H9 (cell line): ENCODE data around the gene PTGES2. TPM values are rescaled to one million over a fixed set of nuclear protein-coding genes. Genes with fewer than 3 reads are reported as not detected.

ENCODE experiments used
- DNase-seq: peaks from one replicate; pipeline ENCODE4 v3.0.0-alpha.2; 2017
- H2AFZ ChIP-seq: one replicate; pipeline ENCODE4 v1.6.1; 2013; ENCODE audit warnings: mild to moderate bottlenecking, low read length, control low read depth, moderate library complexity
- H2AK5ac ChIP-seq: 2 replicates; pipeline ENCODE4 v1.6.1; 2013; ENCODE audit warnings: low read length, control low read depth, mixed read lengths; ENCODE audit not compliant: insufficient read length
- H2BK120ac ChIP-seq: one replicate; pipeline ENCODE4 v1.6.1; 2013; ENCODE audit warnings: low read depth, mild to moderate bottlenecking, low read length, control low read depth, inconsistent platforms; ENCODE audit not compliant: poor library complexity, severe bottlenecking
- H2BK12ac ChIP-seq: 2 replicates; pipeline ENCODE4 v1.6.1; 2013; ENCODE audit warnings: low read length, control low read depth, mixed read lengths, low read depth; ENCODE audit not compliant: insufficient read length
- H2BK15ac ChIP-seq: 2 replicates; pipeline ENCODE4 v1.6.1; 2013; ENCODE audit warnings: low read depth, low read length, control low read depth
- H2BK20ac ChIP-seq: one replicate; pipeline ENCODE4 v1.6.1; 2013; ENCODE audit warnings: low read depth, mild to moderate bottlenecking, low read length, control low read depth, inconsistent platforms; ENCODE audit not compliant: poor library complexity, severe bottlenecking
- H2BK5ac ChIP-seq: 2 replicates; pipeline ENCODE4 v1.6.1; 2013; ENCODE audit warnings: low read length, control low read depth, mixed read lengths; ENCODE audit not compliant: insufficient read length
- H3K14ac ChIP-seq: 2 replicates; pipeline ENCODE4 v1.6.1; 2013; ENCODE audit warnings: low read length, control low read depth; ENCODE audit not compliant: insufficient read depth
- H3K18ac ChIP-seq: 2 replicates; pipeline ENCODE4 v1.6.1; 2013; ENCODE audit warnings: low read depth, mild to moderate bottlenecking, mixed read lengths, low read length, control low read depth; ENCODE audit not compliant: insufficient read length
- H3K23ac ChIP-seq: 2 replicates; pipeline ENCODE4 v1.6.1; 2013; ENCODE audit warnings: low read length, control low read depth, mixed read lengths, low read depth; ENCODE audit not compliant: insufficient read length
- H3K23me2 ChIP-seq: 2 replicates; pipeline ENCODE4 v1.6.1; 2013; ENCODE audit warnings: low read depth, mild to moderate bottlenecking, mixed read lengths, low read length, control low read depth; ENCODE audit not compliant: insufficient read length, poor library complexity, severe bottlenecking
- H3K27ac ChIP-seq: 2 replicates; pipeline ENCODE4 v1.5.1; 2013; ENCODE audit warnings: low read length, control low read depth, mixed read lengths, low read depth; ENCODE audit not compliant: insufficient read length
- H3K27me3 ChIP-seq: 2 replicates; pipeline ENCODE4 v1.6.1; 2013; ENCODE audit warnings: low read length, control low read depth, inconsistent platforms; ENCODE audit not compliant: insufficient read depth
- H3K4ac ChIP-seq: 2 replicates; pipeline ENCODE4 v1.6.1; 2013; ENCODE audit warnings: low read depth, mild to moderate bottlenecking, control low read depth, inconsistent platforms, low read length, moderate library complexity
- H3K4me1 ChIP-seq: 2 replicates; pipeline ENCODE4 v1.6.1; 2013; ENCODE audit warnings: low read length, control low read depth, inconsistent platforms; ENCODE audit not compliant: insufficient read depth
- H3K4me2 ChIP-seq: 2 replicates; pipeline ENCODE4 v1.6.1; 2013; ENCODE audit warnings: low read length, control low read depth, mixed read lengths; ENCODE audit not compliant: insufficient read length, insufficient read depth
- H3K56ac ChIP-seq: 2 replicates; pipeline ENCODE4 v1.6.1; 2013; ENCODE audit warnings: low read depth, mild to moderate bottlenecking, mixed read lengths, low read length, control low read depth; ENCODE audit not compliant: insufficient read length
- H3K79me1 ChIP-seq: 2 replicates; pipeline ENCODE4 v1.6.1; 2013; ENCODE audit warnings: low read depth, mild to moderate bottlenecking, moderate library complexity, low read length, control low read depth, inconsistent platforms; ENCODE audit not compliant: insufficient read depth, poor library complexity, severe bottlenecking
- H3K79me2 ChIP-seq: 2 replicates; pipeline ENCODE4 v1.6.1; 2013; ENCODE audit warnings: low read length, control low read depth, inconsistent platforms; ENCODE audit not compliant: insufficient read depth
- H3K9ac ChIP-seq: 2 replicates; pipeline ENCODE4 v1.6.1; 2013; ENCODE audit warnings: low read length, control low read depth, mixed read lengths; ENCODE audit not compliant: insufficient read length; ENCODE audit errors: extremely low read depth
- H3K9me3 ChIP-seq: one replicate; pipeline ENCODE4 v1.6.1; 2013; ENCODE audit warnings: low read depth, low read length, inconsistent platforms; ENCODE audit not compliant: control insufficient read depth
- H3T11ph ChIP-seq: one replicate; pipeline ENCODE4 v1.6.1; 2013; ENCODE audit warnings: mild to moderate bottlenecking, low read length, control low read depth, inconsistent platforms
- H4K20me1 ChIP-seq: one replicate; pipeline ENCODE4 v1.6.1; 2013; ENCODE audit not compliant: control insufficient read depth, insufficient read length, insufficient read depth
- H4K5ac ChIP-seq: 2 replicates; pipeline ENCODE4 v1.6.1; 2013; ENCODE audit warnings: low read depth, mild to moderate bottlenecking, mixed read lengths, low read length, control low read depth; ENCODE audit not compliant: insufficient read length
- H4K8ac ChIP-seq: replicated peaks from 2 replicates; pipeline ENCODE4 v1.6.1; 2013; ENCODE audit warnings: low read length, control low read depth, mixed read lengths, low read depth; ENCODE audit not compliant: insufficient read length
- H4K91ac ChIP-seq: 2 replicates; pipeline ENCODE4 v1.6.1; 2013; ENCODE audit warnings: low read depth, mild to moderate bottlenecking, moderate library complexity, mixed read lengths, low read length, control low read depth; ENCODE audit not compliant: insufficient read length
- H3K27ac Mint-ChIP-seq, 3 experiments: 2 replicates in 2 of 3; 3 replicates in 1 of 3; pipeline ENCODE4 v1.8.0; 2020 to 2021; ENCODE audit warnings: mixed read lengths in 3 of 3, mild to moderate bottlenecking in 1 of 3, moderate library complexity in 1 of 3
- H3K27me3 Mint-ChIP-seq: 2 replicates; pipeline ENCODE4 v1.8.0; 2021; ENCODE audit warnings: low read depth, mild to moderate bottlenecking, moderate library complexity, mixed read lengths
- H3K36me3 Mint-ChIP-seq, 3 experiments: 2 replicates in 2 of 3; 3 replicates in 1 of 3; pipeline ENCODE4 v1.8.0; 2020 to 2021; ENCODE audit warnings: low read depth in 3 of 3, mixed read lengths in 3 of 3; ENCODE audit not compliant: insufficient read depth in 1 of 3
- H3K4me1 Mint-ChIP-seq, 2 experiments: 2 replicates each; pipeline ENCODE4 v1.8.0; 2020; ENCODE audit warnings: mixed read lengths in 2 of 2
- H3K4me3 Mint-ChIP-seq, 2 experiments: 2 replicates in 1 of 2; 3 replicates in 1 of 2; pipeline ENCODE4 v1.8.0; 2020 to 2021; ENCODE audit warnings: mild to moderate bottlenecking in 2 of 2, mixed read lengths in 2 of 2, moderate library complexity in 1 of 2
- H3K9me3 Mint-ChIP-seq, 2 experiments: 2 replicates in 1 of 2; 3 replicates in 1 of 2; pipeline ENCODE4 v1.8.0; 2020; ENCODE audit warnings: mild to moderate bottlenecking in 2 of 2, mixed read lengths in 2 of 2, moderate library complexity in 1 of 2
- WGBS: extraction: QIAGEN DNeasy Blood & Tissue Kit; methylation state at CpG from one replicate; pipeline ENCODE4 v1.1.7; 2013; ENCODE audit warnings: missing lambda C conversion rate, low lambda C conversion rate, mixed read lengths; ENCODE audit not compliant: insufficient read length; ENCODE audit errors: extremely low coverage; 5-methylcytosine and 5-hydroxymethylcytosine counted together
- total RNA-seq: library from RNA; stranded (reverse); gene quantifications from 2 replicates; pipeline ENCODE4 v1.2.1, GENCODE V29; 2021
- TF ChIP-seq, protein P1 (sequence below): fragments of 200-600 bp; sonication (generic); conservative IDR thresholded peaks from 3 replicates; pipeline ENCODE4 v1.8.0; 2021; ENCODE audit warnings: antibody characterized with exemption, mild to moderate bottlenecking

PTGES2 gene
- total RNA-seq, 1 experiment from 2014 or later = 63.9 TPM

GRCh38 chr9:128124451-128124850 is 3.1 kb downstream of the PTGES2 start:
- H2BK15ac ChIP-seq = no peak overlapping the region
- H2BK20ac ChIP-seq = no peak overlapping the region
- no peaks in the 10 kb centered on the region for H3K4me1 ChIP-seq
- peaks cover 23 to 42% (median 38%) of the 10 kb centered on the region in 3 experiments for H3K36me3 Mint-ChIP-seq
- no peaks in the 10 kb centered on the region for H4K20me1 ChIP-seq
- no CpG with 5 or more reads among the region's 8 CpGs for WGBS
- no peak overlapping the region for H2AK5ac ChIP-seq
- H3K79me2 ChIP-seq = no peaks in the 10 kb centered on the region
- no peak overlapping the region for H3K27ac ChIP-seq
- H4K91ac ChIP-seq = no peak overlapping the region
- no peak overlapping the region for H3K18ac ChIP-seq
- no peak overlapping the region for H2BK120ac ChIP-seq
- no peak overlapping the region for H4K5ac ChIP-seq
- no peak overlapping the region for H3K4me2 ChIP-seq
- H3K27me3 Mint-ChIP-seq = peaks cover 9% of the 10 kb centered on the region
- no peak overlapping the region for H2BK12ac ChIP-seq
- H3K9ac ChIP-seq = no peak overlapping the region
- no peak overlapping the region for H3K23ac ChIP-seq
- no peaks in the 10 kb centered on the region for H3K9me3 ChIP-seq
- no peak overlapping the region for H3T11ph ChIP-seq
- H3K4me1 Mint-ChIP-seq = peaks cover 13 to 16% of the 10 kb centered on the region in 2 experiments
- peaks cover 12% of the 10 kb centered on the region for H3K23me2 ChIP-seq
- no peak overlapping the region for H3K56ac ChIP-seq
- H3K4me3 Mint-ChIP-seq = no peak overlapping the region
- H3K79me1 ChIP-seq = no peaks in the 10 kb centered on the region
- H4K8ac ChIP-seq = no peak overlapping the region
- TF ChIP-seq, protein P1, sequence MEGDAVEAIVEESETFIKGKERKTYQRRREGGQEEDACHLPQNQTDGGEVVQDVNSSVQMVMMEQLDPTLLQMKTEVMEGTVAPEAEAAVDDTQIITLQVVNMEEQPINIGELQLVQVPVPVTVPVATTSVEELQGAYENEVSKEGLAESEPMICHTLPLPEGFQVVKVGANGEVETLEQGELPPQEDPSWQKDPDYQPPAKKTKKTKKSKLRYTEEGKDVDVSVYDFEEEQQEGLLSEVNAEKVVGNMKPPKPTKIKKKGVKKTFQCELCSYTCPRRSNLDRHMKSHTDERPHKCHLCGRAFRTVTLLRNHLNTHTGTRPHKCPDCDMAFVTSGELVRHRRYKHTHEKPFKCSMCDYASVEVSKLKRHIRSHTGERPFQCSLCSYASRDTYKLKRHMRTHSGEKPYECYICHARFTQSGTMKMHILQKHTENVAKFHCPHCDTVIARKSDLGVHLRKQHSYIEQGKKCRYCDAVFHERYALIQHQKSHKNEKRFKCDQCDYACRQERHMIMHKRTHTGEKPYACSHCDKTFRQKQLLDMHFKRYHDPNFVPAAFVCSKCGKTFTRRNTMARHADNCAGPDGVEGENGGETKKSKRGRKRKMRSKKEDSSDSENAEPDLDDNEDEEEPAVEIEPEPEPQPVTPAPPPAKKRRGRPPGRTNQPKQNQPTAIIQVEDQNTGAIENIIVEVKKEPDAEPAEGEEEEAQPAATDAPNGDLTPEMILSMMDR = no peak
- H2BK5ac ChIP-seq = no peak overlapping the region
- no peak overlapping the region for H3K4ac ChIP-seq
- DNase-seq = no peak
- peaks cover 6 to 9% of the 10 kb centered on the region in 2 experiments for H3K9me3 Mint-ChIP-seq
- no peak overlapping the region for H3K14ac ChIP-seq
- no peak overlapping the region for H2AFZ ChIP-seq
- H3K27ac Mint-ChIP-seq = no peak overlapping the region; a peak in 1 of 7 replicates
- H3K27me3 ChIP-seq = 0 out of 2 replicates have a peak, but pooled peaks cover 3% of the 10 kb centered on the region
